Stimulated activated naive CD8-positive, alpha-beta T cell treated with anti-CD3 and anti-CD28 coated beads, Interleukin-15, amount 100 ng/mL, for 72 hours (primary cell): ENCODE results near the gene KIF22.

Experiments used
- ATAC-seq: fragments of 150-1000 bp; cut with Tn5 transposase; 2 replicates; pipeline ENCODE4 v1.10.0; 2021; ENCODE audit warnings: mild to moderate bottlenecking, moderate library complexity
- DNase-seq, 2 donors: peaks; one replicate each; pipeline ENCODE4 v3.0.0; 2021 to 2022
- H3K27ac Mint-ChIP-seq, 2 donors: one replicate each; pipeline ENCODE4 v1.8.0; 2022; ENCODE audit warnings: mild to moderate bottlenecking in 2 of 2, mixed read lengths in 2 of 2, moderate library complexity in 2 of 2
- H3K27me3 Mint-ChIP-seq: one replicate; pipeline ENCODE4 v1.8.0; 2022; ENCODE audit warnings: mixed read lengths
- H3K4me1 Mint-ChIP-seq: one replicate; pipeline ENCODE4 v1.8.0; 2022; ENCODE audit warnings: mild to moderate bottlenecking, mixed read lengths
- H3K4me3 Mint-ChIP-seq, 2 donors: one replicate each; pipeline ENCODE4 v1.8.0; 2022; ENCODE audit warnings: mild to moderate bottlenecking in 2 of 2, mixed read lengths in 2 of 2, moderate library complexity in 1 of 2
- H3K9me3 Mint-ChIP-seq, 2 donors: one replicate each; pipeline ENCODE4 v1.8.0; 2022; ENCODE audit warnings: mixed read lengths in 2 of 2

Gene KIF22

DNA sequence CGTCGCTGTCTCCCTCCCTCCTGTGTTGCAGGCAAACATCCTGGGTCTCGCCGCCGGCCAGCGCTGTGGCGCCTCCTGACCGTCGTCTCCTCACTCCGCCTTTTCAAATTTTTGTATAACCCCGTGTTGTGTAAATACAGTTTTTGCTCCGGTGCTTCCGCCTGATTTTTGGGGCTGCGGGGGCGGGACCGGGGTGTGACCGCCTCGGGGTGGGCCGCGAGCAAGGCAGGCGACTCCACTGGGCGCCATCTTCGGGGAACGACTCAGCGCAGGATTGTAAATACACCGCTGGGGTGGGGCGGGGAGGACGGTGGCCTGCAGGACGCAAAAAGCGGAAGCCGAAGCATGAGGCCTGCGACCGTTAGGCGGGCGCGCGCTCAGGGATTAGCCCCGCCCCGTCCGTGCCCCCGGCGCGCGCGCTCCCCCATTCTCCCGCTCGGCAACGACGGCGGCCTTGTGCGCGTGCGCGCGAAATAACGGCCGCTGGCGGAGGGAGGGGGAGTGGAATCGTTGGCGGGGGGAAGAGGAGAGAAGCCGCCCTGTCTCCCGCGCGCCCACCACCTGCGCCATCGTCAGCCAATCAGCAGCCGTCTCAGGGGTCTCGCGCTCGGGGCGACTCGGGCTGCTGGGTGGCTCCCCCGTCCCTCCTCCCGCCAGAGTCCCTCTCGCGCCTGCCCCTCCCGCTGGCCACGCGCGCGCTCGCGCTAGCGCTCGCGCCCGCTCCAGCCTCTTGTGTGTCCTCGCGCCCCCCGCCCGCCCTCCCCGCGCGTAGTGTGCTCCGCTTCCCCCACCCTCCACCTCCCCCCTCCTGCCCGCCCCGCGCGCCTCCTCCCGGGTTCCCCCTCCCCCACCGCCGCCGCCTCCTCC lies 14.9 kb downstream of the KIF22 start:
- H3K27ac Mint-ChIP-seq = peak overlapping the region; percentile 100
- H3K27me3 Mint-ChIP-seq = no peaks in the 10 kb centered on the region

DNA sequence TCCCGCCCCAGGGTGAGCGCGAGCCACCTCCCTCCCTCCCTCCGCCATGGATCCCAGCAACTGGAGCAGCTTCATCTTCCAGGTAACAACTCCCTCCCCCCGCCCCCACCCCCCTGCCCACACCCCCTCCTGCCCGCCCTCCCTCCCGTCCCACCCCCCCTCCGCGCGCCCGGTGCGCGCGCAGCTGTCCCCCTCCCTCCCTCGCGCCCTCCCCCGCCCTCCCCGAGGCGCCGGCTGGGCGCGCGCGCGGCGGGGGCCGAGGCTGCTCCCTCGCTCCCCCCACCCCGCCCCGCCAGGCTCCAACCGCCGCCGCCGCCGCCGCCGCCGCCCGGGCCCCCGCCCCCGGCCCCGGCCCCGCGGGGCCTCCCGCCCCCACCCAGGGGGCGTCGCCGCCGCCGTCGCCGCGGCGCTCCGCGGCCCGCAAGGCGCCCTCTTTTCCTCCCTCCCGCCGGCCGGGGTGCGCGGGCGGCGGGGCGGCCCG lies 15.6 kb downstream of the KIF22 start, which contains the start of gene MAZ:
Gene MAZ, plus strand, starts transcription at position 431 of the 481 bp plus-strand sequence. CDS start 173 bp downstream, outside the sequence.
- DNase-seq (no peak), ATAC-seq (no peak)
- peak within 1 kb of the TSS; percentile 100 for H3K27ac Mint-ChIP-seq
- H3K9me3 Mint-ChIP-seq = no peaks in the 10 kb centered on the region
- H3K27me3 Mint-ChIP-seq = no peaks in the 10 kb centered on the region
- H3K4me3 Mint-ChIP-seq = peak within 1 kb of the TSS; percentile 99
- peaks cover 68% of the 10 kb centered on the region for H3K4me1 Mint-ChIP-seq

More for the DNA sequence above, 14.9 kb downstream of the KIF22 start:
- H3K4me3 Mint-ChIP-seq = peak overlapping the region; percentile 99
- ATAC-seq (peak; percentile 74), DNase-seq (peak; percentile 98 to 99)
- peaks cover 67% of the 10 kb centered on the region for H3K4me1 Mint-ChIP-seq
- no peaks in the 10 kb centered on the region for H3K9me3 Mint-ChIP-seq

DNA sequence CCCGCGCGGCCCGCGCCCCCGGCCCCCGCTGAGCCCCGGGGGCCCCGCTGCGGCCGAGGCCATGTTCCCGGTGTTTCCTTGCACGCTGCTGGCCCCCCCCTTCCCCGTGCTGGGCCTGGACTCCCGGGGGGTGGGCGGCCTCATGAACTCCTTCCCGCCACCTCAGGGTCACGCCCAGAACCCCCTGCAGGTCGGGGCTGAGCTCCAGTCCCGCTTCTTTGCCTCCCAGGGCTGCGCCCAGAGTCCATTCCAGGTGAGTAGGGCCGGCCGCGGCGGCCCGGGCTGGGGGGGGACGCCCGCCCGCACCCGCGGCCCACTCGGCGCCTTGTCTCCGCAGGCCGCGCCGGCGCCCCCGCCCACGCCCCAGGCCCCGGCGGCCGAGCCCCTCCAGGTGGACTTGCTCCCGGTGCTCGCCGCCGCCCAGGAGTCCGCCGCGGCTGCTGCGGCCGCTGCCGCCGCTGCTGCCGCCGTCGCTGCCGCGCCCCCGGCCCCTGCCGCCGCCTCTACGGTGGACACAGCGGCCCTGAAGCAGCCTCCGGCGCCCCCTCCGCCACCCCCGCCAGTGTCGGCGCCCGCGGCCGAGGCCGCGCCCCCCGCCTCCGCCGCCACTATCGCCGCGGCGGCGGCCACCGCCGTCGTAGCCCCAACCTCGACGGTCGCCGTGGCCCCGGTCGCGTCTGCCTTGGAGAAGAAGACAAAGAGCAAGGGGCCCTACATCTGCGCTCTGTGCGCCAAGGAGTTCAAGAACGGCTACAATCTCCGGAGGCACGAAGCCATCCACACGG lies 16.3 kb downstream of the KIF22 start:
- Mint-ChIP-seq H3K27ac (peak overlapping the region; percentile 75 to 96), H3K27me3 (peaks cover under 1% of the 10 kb centered on the region), H3K4me3 (peak overlapping the region; percentile 88 to 89), H3K4me1 (peaks cover 69% of the 10 kb centered on the region), H3K9me3 (no peaks in the 10 kb centered on the region)
- peak; percentile 72 to 77 for DNase-seq
- ATAC-seq = no peak

DNA sequence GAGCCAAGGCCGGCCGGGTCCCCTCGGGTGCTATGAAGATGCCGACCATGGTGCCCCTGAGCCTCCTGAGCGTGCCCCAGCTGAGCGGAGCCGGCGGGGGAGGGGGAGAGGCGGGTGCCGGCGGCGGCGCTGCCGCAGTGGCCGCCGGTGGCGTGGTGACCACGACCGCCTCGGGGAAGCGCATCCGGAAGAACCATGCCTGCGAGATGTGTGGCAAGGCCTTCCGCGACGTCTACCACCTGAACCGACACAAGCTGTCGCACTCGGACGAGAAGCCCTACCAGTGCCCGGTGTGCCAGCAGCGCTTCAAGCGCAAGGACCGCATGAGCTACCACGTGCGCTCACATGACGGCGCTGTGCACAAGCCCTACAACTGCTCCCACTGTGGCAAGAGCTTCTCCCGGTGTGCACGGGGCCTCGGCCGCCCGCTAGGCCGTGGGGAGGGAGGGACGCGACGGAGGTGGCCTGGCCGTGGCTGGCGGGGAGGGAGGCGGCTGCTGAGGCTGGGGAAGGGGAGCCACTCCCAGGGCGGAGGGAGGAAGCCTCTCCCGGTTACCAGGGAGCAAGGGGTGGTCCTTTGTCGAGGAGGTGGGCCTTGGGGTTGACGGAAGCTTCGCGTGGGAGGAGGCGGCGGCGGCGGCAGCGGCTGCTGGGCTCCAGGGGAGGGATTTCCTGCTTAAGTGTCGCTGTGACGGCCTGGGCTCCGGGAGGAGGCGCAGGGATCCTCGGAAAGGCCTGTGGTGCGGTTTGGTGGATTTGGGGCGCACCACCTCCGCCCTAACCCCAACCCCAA lies 17.1 kb downstream of the KIF22 start:
- Mint-ChIP-seq H3K4me3 (peak overlapping the region; percentile 88 to 89), H3K27me3 (peaks cover 8% of the 10 kb centered on the region), H3K27ac (peak overlapping the region; percentile 75 to 91), H3K9me3 (no peaks in the 10 kb centered on the region), H3K4me1 (peaks cover 74% of the 10 kb centered on the region)
- ATAC-seq (peak; percentile 62), DNase-seq (peak; percentile 92)

DNA sequence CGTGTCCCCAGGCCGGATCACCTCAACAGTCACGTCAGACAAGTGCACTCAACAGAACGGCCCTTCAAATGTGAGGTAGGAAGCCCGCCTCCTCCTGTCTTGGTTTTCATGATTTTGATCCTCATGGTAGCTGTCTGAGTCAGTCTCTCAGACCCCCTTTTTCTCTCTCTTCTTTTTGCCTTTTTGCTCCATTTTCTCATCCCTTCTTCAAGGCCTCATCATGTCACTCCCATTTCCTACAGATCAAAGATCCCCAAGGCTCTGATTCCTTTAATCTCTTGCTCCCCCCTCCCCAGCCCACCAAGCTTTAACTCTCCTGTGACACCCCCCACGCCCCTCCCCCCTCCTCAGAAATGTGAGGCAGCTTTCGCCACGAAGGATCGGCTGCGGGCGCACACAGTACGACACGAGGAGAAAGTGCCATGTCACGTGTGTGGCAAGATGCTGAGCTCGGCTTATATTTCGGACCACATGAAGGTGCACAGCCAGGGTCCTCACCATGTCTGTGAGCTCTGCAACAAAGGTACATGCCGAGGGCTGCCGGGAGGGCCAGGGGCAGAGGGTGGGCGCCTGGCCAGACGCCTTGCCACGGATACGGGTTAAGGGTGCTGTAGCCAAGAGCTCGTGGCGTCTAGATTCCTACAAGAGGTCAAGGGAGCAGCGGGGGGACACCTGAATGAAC lies 17.8 kb downstream of the KIF22 start:
- no peaks in the 10 kb centered on the region for H3K9me3 Mint-ChIP-seq
- peaks cover 13% of the 10 kb centered on the region for H3K27me3 Mint-ChIP-seq
- ATAC-seq = peak; percentile 32
- DNase-seq = peak in 1 of 2 donors; percentile 33
- H3K4me3 Mint-ChIP-seq = peak overlapping the region; percentile 88 to 89
- peaks cover 74% of the 10 kb centered on the region for H3K4me1 Mint-ChIP-seq
- H3K27ac Mint-ChIP-seq = peak overlapping the region; percentile 75 to 91

DNA sequence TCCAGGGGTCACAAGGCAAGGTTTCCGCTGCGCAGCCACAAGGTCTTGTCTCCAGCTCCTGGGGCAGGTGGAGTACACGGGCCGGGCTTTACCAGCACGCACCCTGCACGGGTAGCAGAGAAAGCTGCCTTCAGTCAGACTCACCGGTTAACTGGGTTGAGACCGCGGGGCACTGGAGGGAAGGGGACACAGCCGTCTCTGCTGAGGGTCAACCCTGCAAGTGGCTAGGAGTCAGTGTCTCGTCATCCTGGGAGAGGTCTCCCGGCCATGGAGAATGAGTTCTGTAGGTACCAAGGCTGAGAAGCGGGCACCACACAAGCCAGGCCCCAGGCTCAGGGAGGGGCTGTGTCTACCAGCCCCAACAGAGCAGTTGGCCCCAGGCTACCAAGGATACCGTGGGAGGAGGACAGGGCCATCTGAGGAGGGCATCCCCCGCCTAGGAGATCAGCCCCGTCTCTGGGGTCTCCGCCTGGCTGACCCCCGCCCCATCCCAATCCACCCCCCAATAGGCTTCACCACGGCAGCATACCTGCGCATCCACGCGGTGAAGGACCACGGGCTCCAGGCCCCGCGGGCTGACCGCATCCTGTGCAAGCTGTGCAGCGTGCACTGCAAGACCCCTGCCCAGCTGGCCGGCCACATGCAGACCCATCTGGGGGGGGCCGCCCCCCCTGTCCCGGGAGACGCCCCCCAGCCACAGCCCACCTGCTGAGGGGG lies 18.6 kb downstream of the KIF22 start:
- H3K27me3 Mint-ChIP-seq = peaks cover 13% of the 10 kb centered on the region
- peak overlapping the region; percentile 88 to 89 for H3K4me3 Mint-ChIP-seq
- ATAC-seq = no peak
- no peaks in the 10 kb centered on the region for H3K9me3 Mint-ChIP-seq
- H3K4me1 Mint-ChIP-seq = peaks cover 73% of the 10 kb centered on the region
- H3K27ac Mint-ChIP-seq = peak overlapping the region in 1 of 2 donors; percentile 91
- no peak for DNase-seq

DNA sequence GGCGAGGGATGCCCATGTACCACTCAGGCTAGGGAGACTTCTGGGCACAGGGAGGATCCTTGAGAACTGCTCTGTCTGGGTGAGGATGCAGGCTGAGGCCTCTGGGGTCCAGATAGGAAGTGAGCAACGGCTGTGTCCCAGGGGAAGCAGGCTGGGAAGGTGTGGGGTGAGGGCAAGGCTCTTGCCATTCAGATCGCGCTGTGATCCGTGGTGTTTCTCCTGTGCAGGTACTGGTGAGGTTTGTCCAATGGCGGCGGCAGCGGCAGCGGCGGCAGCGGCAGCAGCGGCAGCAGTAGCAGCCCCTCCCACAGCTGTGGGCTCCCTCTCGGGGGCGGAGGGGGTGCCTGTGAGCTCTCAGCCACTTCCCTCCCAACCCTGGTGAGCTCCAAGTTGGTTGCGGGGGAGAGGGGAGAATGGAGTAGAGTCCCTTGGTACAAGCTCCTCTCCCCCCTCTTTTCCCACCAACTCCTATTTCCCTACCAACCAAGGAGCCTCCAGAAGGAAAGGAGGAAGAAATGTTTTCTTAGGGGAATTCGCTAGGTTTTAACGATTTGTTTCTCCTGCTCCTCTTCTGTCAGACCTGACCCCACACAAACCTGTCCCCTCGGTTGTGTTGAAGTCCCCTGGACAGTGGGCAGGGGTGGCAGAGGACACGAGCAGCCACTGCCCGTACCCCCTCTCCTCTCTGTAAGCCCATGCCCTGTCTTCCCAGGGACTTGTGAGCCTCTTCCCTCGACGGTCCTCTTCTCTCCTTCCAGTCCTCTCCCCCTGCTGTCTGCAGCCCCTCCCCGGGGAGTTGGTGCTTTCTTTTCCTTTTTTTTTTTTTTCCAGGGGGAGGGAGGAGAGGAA lies 19.5 kb downstream of the KIF22 start:
- no peak for ATAC-seq
- Mint-ChIP-seq H3K27me3 (peaks cover 13% of the 10 kb centered on the region), H3K27ac (peak overlapping the region in 1 of 2 donors; percentile 68), H3K4me1 (peaks cover 74% of the 10 kb centered on the region), H3K9me3 (no peaks in the 10 kb centered on the region), H3K4me3 (peak overlapping the region; percentile 88 to 89)
- DNase-seq = peak; percentile 59 to 62

DNA sequence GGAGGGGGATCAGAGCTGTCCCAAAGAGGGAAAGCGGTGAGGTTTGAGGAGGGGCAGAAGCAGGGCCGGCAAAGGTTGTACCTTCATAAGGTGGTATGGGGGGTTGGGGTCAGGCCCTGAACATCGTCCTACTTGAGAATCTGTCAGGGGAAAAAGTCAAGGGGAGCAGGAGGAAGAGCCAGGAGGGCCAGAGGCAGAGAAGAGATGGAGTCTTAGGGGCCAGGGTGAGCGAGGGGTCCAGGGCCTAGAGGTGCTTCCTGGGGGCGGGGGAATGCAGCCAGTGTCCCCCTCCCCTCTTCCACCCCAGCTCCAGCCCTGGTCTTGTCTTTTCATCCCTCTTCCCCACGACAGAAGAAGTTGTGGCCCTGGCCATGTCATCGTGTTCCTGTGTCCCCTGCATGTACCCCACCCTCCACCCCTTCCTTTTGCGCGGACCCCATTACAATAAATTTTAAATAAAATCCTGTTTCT lies 20.2 kb downstream of the KIF22 start:
- Mint-ChIP-seq H3K27ac (peak overlapping the region; percentile 60 to 85), H3K4me1 (peaks cover 74% of the 10 kb centered on the region), H3K4me3 (peak overlapping the region; percentile 88 to 89), H3K9me3 (no peaks in the 10 kb centered on the region), H3K27me3 (peaks cover 13% of the 10 kb centered on the region)
- DNase-seq = no peak
- no peak for ATAC-seq

DNA sequence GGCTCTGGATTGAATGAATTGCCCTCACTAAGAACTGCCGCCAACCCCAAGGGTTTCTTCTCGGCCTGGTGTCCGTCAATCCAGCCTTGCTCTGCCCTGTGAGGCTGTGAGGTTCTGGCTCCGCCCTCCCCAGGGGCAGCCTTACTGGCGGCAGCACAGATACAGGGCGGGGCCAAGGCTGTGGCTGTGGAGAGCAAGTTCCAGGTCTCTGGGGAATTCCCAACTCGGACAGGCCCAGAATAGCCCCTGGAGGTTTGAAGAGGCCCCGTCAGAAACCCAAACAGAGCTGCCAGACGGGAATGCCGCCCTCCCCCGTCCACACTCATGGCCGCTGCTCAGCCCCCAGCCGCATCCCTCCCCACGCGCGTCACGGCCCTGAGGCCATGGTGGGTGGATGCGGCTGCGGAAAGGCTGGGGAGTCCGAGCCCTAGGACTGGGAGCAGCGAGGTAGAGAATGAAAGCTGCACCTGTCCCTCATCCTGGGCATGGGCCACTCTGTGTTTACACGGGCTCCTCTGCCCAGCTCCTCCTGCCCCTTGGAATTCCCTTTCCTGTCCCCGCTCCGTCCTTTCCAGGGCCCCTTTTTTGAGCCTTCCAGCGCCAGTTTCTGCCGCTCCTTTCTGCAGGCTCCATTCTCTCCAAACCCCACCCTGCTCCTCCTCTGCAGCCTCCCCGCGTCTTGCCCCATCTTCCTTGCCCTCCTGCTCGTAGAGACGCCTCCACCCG lies 20.8 kb downstream of the KIF22 start:
- H3K27me3 Mint-ChIP-seq = peaks cover 13% of the 10 kb centered on the region
- ATAC-seq = peak; percentile 50

DNA sequence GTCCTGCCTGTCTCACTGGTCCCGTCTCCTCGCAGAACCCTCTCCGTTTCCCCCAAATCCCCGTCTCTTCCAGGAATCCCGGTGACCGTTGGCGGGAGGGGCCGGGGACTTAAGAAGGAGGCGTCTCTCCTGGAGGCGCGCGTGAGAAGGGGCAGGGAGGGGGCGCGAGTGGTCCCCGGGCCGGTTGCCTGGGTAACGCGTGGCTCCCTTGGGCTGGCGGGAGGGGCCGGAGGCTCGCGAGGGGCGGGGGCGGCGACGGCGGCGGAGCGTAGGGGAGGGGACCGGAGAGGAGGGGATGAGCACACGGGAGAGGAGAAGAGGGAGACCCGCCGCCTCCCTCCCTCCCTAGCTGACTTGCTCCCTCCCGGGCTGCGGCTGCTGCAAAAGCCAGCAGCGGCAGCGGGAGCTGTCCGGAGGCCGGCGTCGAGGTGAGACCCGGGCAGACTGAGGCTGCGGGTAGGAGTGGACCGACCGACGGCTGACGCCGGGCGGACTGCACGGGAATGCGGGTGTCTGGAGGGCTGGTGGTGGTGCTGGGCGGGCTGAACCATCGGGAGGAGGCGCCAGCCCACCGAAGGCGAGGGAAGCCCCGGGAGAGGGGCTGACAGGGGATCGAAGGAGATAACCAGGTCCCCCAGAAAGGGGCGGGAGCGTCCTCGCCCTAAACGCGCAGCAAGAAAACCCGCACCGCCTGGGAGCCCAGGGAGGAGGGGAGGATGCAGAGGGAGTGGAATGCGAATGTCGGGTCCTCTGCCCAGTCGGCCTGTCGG lies 21.5 kb downstream of the KIF22 start, which contains the start of gene PRRT2:
Gene PRRT2, plus strand, starts transcription at position 298 of the 770 bp plus-strand sequence. CDS start 862 bp downstream, outside the sequence.
- Mint-ChIP-seq H3K4me1 (peaks cover 79% of the 10 kb centered on the region), H3K27ac (peak within 1 kb of the TSS; percentile 13 to 91), H3K4me3 (peak within 1 kb of the TSS; percentile 88 to 89), H3K27me3 (peaks cover 13% of the 10 kb centered on the region), H3K9me3 (no peaks in the 10 kb centered on the region)
- DNase-seq (peak; percentile 45 to 46), ATAC-seq (no peak)

More for the DNA sequence above, 20.8 kb downstream of the KIF22 start:
- Mint-ChIP-seq H3K9me3 (no peaks in the 10 kb centered on the region), H3K27ac (peak overlapping the region; percentile 13 to 91), H3K4me3 (peak overlapping the region; percentile 88 to 89), H3K4me1 (peaks cover 74% of the 10 kb centered on the region)
- peak; percentile 71 to 80 for DNase-seq

DNA sequence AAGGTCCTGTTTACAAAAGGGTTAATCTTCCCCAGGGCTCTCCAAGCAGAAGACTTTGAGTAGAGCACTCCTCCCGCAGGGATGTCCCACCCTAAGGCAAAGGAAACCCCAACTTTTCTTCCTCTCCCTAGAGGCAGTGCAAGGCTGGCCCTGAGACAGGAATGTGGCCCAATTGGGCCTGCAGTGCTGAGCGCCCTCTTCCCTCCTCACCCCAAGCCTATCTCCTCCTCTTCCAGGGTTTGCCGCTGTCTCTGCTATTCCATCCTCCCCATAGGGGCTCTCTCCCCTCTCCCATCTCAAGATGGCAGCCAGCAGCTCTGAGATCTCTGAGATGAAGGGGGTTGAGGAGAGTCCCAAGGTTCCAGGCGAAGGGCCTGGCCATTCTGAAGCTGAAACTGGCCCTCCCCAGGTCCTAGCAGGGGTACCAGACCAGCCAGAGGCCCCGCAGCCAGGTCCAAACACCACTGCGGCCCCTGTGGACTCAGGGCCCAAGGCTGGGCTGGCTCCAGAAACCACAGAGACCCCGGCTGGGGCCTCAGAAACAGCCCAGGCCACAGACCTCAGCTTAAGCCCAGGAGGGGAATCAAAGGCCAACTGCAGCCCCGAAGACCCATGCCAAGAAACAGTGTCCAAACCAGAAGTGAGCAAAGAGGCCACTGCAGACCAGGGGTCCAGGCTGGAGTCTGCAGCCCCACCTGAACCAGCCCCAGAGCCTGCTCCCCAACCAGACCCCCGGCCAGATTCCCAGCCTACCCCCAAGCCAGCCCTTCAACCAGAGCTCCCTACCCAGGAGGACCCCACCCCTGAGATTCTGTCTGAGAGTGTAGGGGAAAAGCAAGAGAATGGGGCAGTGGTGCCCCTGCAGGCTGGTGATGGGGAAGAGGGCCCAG lies 22.4 kb downstream of the KIF22 start:
- peaks cover 13% of the 10 kb centered on the region for H3K27me3 Mint-ChIP-seq
- no peak overlapping the region for H3K27ac Mint-ChIP-seq
- no peaks in the 10 kb centered on the region for H3K9me3 Mint-ChIP-seq
- peaks cover 86% of the 10 kb centered on the region for H3K4me1 Mint-ChIP-seq
- DNase-seq = no peak
- peak overlapping the region; percentile 88 to 89 for H3K4me3 Mint-ChIP-seq
- ATAC-seq = no peak
